Measurements from ENCODE around the gene BAZ2B. TPM values are rescaled to one million over a fixed set of nuclear protein-coding genes. Genes with fewer than 3 reads are reported as not detected.
A peak's percentile ranks its signal among the peaks of the same experiment; 100 is the strongest.

The BAZ2B gene
- total RNA-seq, 3 donors from 2014 or later = 58.9 to 98.1 (median 72.5) TPM

DNA sequence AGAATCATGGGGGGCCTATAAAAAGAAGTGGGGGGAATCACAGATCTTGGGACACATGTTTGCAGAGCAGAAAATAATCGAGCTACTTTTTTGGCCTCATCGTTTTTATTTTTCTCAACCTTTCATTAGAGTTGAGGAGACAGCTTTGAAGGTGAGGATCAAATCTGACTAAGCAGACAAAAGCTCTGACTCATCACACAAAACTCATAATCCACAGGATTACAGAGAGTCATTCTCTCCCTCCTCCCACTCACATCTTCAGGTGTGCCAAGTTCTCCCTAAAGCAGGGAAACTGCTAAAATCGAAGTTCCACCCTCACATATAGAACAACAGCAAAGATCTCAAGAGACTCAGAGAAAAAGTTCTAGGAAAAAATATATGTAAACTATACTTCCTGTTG lies 15.6 kb downstream of the BAZ2B start:
- intact Hi-C loops (cut with DNase I, micrococcal nuclease) = no loop called here
- ATAC-seq = peak; percentile 74
- H3K4me3 ChIP-seq = no peak overlapping the region
- no peaks in the 10 kb centered on the region for H3K36me3 ChIP-seq (ENCODE audit: low read depth)
- no peaks in the 10 kb centered on the region for H3K9me3 ChIP-seq
- H3K4me1 ChIP-seq (ENCODE audit: low read depth) = no peaks in the 10 kb centered on the region
- DNase-seq = no peak
- TF ChIP-seq, protein P1, sequence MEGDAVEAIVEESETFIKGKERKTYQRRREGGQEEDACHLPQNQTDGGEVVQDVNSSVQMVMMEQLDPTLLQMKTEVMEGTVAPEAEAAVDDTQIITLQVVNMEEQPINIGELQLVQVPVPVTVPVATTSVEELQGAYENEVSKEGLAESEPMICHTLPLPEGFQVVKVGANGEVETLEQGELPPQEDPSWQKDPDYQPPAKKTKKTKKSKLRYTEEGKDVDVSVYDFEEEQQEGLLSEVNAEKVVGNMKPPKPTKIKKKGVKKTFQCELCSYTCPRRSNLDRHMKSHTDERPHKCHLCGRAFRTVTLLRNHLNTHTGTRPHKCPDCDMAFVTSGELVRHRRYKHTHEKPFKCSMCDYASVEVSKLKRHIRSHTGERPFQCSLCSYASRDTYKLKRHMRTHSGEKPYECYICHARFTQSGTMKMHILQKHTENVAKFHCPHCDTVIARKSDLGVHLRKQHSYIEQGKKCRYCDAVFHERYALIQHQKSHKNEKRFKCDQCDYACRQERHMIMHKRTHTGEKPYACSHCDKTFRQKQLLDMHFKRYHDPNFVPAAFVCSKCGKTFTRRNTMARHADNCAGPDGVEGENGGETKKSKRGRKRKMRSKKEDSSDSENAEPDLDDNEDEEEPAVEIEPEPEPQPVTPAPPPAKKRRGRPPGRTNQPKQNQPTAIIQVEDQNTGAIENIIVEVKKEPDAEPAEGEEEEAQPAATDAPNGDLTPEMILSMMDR (IDR thresholded peaks at IDR 0.05) = no peak

DNA sequence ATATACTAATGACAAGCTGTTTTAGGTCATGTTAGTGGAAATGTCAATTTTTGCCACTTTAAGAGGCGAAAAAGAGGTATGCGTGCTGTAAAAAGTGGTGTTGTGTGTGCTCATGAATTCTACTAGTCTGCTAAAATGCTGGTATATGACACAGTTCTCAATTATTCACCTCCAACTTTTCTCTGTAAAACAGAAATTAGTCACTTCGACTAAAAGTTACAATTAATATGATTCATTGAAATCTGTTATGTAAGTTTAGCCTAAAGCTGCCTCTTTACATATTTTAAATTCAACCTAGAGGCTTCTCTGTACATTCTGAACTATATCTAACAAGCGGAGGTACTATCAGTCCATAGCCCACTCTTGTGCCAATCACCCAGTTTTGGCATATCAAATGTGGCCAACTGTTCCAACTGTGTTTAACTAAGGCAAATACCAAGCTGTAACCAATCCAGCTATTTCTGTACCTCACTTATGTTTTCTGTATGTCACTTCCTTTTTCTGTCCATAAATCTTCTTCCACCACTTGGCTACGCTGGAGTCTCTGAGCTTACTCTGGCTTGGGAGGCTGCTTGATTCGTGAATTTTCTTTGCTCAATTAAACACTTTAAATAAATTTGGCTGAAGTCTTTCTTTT lies 20.8 kb downstream of the BAZ2B start:
- DNase-seq (no peak), ATAC-seq (peak; percentile 65)
- H3K36me3 ChIP-seq (ENCODE audit: low read depth) = no peaks in the 10 kb centered on the region
- intact Hi-C loops (cut with DNase I, micrococcal nuclease) = no loop called here
- TF ChIP-seq, protein P1 (IDR thresholded peaks at IDR 0.05) = no peak
- no peaks in the 10 kb centered on the region for H3K4me1 ChIP-seq (ENCODE audit: low read depth)
- H3K4me3 ChIP-seq = no peak overlapping the region
- H3K9me3 ChIP-seq = no peaks in the 10 kb centered on the region

DNA sequence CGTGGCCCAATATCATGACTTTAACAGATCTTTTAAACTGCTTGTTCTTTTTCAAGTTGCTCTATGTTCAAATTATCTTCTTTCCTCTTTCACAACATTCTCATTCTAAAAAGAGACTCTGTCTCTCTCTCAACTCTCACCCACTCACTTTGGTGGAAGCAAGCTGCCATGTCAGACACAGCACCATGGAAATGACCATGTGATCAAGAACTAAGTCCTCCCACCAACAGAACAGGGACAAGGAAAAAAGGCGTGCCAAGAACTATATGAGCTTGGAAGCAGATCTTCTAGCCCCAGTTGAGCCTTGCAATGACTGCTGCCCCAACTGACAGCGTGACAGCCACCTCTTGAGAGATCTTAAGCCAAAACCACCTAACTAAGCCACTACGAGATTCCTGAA lies 23.9 kb downstream of the BAZ2B start:
- ATAC-seq (peak; percentile 56), DNase-seq (no peak)
- Histone ChIP-seq H3K9me3 (no peaks in the 10 kb centered on the region), H3K36me3 (ENCODE audit: low read depth) (no peaks in the 10 kb centered on the region), H3K4me3 (no peak overlapping the region), H3K4me1 (ENCODE audit: low read depth) (no peaks in the 10 kb centered on the region)
- intact Hi-C loops (cut with DNase I, micrococcal nuclease) = no loop called here
- TF ChIP-seq, protein P1 (IDR thresholded peaks at IDR 0.05) = no peak

DNA sequence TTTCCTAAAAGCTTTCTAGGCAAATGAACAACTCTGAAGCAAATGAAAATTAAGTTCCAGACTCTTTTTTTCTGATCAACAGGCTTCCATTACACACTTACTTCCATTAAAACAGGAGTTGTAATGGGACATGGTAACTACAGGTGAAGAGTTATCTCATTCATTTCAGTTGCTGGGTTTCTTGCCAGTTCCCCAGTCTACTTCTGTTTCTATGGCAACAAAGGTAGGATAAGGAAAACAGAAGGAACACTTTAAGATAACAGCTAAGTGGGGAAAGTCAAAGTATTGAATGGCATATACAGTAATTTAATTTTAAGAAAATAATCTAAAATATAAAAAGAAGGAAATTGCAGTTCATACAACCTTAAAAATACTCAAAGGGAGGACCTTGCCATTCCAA lies 25.1 kb downstream of the BAZ2B start:
- intact Hi-C loops (cut with DNase I, micrococcal nuclease) = no loop called here
- H3K36me3 ChIP-seq (ENCODE audit: low read depth) = no peaks in the 10 kb centered on the region
- ATAC-seq (peak; percentile 59), DNase-seq (no peak)
- H3K4me3 ChIP-seq = no peak overlapping the region
- H3K9me3 ChIP-seq = no peaks in the 10 kb centered on the region
- H3K4me1 ChIP-seq (ENCODE audit: low read depth) = no peaks in the 10 kb centered on the region
- TF ChIP-seq, protein P1 (IDR thresholded peaks at IDR 0.05) = no peak

DNA sequence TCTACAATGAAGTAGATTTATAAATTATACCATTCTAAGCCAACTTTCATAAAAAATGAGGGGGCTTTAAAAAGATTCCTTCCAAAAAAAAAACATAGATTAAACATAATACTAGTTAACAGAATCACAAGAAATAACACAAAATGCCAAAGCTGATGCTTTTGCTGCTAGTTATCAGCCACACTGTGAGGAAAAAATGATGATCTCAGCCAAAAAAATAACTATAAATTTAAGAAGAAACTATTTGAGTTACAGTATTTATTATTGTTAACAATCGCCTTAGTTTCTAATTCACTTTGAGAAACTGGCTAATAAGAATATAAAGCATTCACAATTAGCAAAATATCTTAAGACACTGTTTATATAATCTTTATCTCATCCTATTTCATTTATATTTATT lies 27.1 kb downstream of the BAZ2B start:
- Histone ChIP-seq H3K36me3 (ENCODE audit: low read depth) (no peaks in the 10 kb centered on the region), H3K4me3 (no peak overlapping the region), H3K9me3 (no peaks in the 10 kb centered on the region), H3K4me1 (ENCODE audit: low read depth) (peaks cover 9% of the 10 kb centered on the region)
- intact Hi-C loops (cut with DNase I, micrococcal nuclease) = no loop called here
- TF ChIP-seq, protein P1 (IDR thresholded peaks at IDR 0.05) = no peak
- ATAC-seq = no peak
- DNase-seq = no peak

DNA sequence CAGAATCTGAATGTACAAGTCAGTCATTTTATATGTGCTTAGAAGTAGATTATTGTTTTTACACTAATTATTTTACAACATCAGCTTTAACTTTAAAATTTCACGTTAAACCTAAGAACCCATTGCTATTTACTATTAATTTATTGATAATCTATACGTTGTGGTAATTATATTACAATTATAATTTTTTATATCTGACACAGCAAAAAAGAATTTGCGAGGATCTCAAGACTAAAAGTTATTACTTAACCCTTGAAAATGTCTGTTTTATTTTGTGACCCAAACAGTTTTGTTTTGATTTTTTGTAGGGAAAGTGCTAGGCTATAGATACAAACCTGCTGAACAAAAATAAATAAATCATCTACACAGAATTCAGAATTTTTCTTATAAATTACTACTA lies 30.3 kb downstream of the BAZ2B start:
- ATAC-seq (no peak), DNase-seq (no peak)
- Histone ChIP-seq H3K4me1 (ENCODE audit: low read depth) (peaks cover 9% of the 10 kb centered on the region), H3K4me3 (no peak overlapping the region), H3K36me3 (ENCODE audit: low read depth) (no peaks in the 10 kb centered on the region), H3K9me3 (no peaks in the 10 kb centered on the region)
- intact Hi-C loops (cut with DNase I, micrococcal nuclease) = no loop called here
- TF ChIP-seq, protein P1 (IDR thresholded peaks at IDR 0.05) = no peak
